Stimulated activated CD4-positive, alpha-beta T cell treated with anti-CD3 and anti-CD28 coated beads, TNF-alpha, amount 100 ng/mL, for 4 hours (primary cell): Measurements from ENCODE around the gene SCP2.

Source experiments
- DNase-seq, 3 experiments: peaks; one replicate each; pipeline ENCODE4 v3.0.0-alpha.2; 2020; ENCODE audit warnings: low read depth in 3 of 3

SCP2 gene

DNA sequence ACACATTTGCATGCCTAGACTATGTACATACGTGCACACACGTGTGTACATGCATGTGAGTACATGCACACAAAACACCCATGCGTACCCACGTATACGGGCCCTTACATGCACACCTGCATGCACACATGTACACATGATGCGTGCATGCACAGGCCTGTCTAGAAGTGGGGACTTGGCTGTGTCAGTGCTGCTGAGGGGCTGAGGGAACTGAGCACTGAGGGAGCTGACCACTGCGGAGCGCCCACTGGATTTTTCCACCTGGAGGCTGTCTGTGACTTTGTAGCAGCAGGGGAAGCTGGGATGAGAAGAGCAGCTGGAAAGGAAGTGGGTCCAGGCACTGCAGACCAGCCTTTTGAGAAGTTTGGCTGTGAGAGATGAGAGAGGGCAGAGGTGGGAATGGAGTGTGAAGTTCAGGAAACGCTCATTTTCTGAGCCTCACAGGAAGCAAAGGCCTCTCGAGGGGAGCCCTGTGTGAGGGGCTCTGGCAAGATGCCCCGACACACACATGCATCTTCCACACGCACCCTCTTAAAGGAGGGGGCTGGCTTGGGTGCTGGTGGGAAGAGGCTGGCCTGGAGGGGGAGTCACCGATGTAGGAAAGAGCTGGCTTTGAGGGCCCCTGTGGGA is 155.9 kb downstream of the SCP2 start:
- DNase-seq: no peak

DNA sequence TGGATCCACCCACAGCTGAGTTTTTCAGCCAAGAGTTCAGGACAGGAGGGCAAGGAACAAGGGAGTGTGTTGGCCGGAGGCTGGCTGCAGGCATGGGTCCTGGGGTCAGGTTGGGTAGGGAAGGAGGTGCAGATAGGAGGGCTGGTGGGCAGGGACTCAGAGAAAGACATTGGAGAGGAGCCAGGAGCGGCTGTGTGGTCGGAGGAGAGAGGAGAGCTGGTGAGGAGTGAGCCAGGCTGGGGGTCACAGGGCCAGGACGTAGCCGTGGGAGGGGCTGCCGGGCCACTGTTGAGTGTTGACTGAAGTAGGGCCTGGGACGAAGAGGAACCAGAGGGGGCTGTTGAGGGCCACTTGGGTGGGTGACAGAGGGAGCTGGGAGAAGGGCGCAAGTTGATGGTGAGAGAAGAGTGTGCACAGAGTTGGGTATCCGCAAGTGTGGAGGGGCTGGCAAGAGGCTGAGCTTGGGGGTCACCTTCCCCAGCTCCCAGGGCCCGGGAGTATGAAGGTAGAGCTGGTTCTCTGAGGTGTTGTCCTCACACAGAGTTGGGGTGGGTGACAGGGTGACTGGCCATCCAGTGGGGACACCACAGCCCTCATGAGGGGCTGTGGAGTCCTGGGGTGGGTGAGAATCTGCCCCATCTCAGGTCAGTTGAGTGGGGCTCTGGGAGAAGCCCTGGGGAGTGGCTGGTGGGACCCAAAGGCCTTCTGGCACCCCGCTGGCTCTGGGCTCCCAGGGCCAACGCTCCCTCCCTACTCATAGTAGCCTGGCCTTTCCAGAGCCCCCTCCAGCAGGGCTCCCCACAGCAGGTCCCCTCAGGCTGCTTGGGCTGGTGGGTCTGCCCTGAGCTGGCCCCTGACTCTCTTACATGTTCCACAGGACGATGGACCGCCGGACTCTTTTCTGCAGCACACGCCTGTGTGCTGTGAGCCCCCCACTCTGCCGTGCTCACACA is 156.8 kb downstream of the SCP2 start:
- no peak for DNase-seq

DNA sequence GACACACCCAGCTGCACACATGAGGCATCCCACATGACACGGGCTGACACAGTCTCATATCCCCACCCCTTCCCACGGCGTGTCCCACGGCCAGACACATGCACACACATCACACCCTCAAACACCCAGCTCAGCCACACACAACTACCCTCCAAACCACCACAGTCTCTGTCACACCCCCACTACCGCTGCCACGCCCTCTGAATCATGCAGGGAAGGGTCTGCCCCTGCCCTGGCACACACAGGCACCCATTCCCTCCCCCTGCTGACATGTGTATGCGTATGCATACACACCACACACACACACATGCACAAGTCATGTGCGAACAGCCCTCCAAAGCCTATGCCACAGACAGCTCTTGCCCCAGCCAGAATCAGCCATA is 157.5 kb downstream of the SCP2 start:
- DNase-seq: no peak

DNA sequence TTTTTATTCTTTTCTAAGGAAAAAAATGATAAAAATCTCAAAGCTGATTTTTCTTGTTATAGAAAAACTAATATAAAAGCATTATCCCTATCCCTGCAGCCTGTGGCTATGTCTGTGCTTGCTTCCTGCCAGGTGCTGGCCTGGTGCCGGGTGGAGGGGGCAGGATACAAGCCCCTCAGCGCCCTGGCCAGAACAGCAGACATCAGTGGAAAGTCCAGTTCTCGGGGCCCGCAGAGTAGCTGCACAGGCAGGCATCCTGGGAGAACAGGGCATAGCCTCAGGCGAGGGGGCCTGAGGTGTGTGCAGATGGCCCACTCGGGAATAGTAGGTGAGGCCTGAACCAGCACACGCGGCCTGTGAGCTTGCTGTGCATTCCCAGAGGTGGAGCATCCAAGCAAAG is 158.3 kb downstream of the SCP2 start:
- no peak for DNase-seq

DNA sequence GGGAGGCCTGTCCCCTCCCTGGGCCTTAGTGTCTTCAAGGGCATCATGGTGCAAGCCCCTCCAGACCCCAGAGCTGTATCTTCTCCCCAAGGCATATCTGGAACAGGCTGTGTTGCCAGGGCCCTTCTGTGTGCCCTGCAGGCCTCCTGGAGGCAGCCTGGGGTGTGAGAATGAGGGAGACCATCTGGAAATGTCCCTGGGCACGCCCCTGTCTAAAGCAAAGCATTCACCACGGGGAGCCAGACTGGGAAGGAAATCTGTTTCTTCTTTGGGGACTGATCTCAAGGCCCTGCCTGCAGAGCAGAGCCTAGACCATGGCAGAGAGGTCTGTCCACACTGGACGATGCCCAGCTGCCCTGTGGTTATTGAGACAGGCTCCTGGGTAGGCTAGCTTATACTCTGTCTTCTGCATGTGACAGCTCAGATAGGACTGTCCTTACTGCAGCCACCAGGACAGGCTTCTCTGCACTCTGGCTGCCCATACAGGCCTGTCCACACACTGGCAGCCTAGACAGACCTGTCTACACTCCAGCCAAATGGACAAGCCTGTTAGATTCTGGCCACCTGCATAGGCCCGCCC is 159.5 kb downstream of the SCP2 start:
- DNase-seq: no peak

DNA sequence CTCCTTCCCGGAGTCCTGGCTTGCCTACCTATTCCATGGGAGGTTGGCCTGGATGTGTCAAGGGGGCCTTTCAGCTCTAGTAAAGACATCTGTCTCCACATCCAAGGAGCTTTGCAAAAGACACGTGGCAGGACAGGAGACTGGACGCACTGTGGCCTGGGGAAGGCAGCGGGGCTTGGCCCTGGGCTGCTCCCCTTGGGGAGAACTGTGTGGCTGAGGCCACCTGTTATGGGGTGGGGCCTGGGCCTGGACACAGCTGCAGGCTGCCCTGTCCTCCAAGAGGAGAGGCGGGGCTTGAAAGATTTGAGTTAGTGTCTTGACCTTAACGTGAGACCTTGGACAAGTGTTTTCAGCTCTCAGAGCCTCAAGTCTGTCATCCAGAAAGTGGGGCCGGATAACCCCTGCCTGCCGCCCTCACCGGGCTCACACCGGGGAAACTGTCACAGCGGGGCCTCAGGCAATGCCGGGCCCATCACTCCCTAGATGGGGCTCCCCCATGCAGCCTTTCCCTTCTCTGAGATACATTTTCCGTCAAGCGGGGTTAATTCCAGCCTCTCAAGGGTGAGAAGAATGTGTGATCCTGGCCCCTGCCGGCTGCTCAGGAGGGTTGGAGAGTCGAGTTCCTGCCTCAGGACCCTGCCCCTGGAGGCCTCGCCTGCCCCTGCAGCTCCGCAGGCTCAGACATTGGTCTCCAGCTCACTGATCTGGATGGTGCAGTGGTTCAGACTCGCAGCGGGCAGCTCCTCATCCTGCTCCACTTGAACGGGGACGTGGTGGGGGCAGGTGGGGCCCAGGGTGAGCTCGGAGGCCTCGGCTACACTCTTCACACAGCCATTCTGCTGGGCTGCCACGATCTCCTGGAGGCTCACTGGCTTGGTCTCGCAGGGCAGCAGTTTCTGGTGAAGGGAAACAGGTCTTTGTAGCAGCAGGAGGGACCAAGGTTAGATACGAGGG is 160.5 kb downstream of the SCP2 start:
- DNase-seq: no peak

DNA sequence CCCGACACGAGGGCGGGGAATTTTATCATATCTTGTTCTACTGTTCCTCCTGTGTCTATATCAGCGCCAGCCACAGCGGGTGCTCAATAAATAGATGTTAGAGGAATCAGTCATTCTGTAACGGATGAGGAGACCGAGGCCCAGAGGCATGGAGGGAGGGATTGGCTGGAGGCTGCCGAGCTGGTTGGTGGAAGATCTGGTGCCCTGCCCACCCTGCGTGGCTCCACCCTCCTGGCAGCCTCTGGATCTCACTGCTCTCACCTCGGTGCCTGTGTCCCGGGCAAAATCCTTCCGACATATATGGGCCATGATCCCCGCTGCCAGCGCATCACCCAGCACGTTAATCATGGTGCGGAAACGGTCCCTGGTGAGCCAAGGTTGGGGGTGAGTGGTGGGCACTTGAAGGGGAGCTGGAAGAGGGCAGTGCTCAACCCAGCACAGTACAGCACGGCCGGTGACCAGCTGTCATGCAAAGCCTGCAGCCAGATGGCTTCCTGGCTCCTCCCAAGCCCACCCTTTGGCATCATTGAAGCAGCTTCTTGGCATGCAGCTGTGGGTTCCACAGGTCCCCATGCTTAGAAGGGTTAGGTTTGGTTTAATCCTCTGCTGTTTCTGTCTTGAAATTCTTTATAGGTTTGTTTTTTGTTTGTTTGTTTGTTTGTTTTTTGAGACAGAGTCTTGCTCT is 161.7 kb downstream of the SCP2 start:
- no peak for DNase-seq

DNA sequence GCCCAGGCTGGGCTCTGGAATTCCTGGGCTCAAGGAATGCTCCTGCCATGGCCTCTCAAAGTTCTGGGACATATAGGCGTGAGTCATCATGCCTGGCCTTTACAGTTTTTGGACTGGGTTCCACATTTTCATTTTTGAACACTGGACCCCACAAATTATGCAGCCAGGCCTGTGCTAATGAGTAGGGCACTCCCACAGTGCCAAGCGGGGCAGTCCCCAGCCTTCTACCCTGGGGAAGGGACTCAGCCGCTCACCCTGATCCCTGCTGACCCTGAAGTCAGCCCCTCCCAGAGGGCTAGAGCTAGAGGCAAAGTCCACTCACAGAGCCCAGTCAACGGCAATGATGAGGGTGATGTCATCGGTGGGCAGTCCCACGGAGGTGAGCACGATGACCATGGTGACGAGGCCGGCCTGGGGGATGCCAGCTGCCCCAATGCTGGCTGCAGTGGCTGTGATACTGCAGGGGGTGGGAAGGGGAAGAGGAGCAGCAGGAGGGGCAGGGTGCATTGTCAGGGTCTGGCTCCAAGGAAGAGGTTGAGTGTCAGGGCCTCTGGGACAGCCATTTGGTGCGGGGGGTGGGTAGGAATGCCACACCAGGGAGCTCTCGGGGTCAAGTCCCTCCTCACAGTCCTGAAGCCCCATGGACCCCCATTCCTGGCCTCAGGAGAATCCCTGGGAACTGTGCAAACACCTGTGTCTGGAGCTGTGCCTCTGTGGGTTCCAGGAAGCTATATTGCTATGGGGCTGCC is 162.6 kb downstream of the SCP2 start:
- DNase-seq: no peak

DNA sequence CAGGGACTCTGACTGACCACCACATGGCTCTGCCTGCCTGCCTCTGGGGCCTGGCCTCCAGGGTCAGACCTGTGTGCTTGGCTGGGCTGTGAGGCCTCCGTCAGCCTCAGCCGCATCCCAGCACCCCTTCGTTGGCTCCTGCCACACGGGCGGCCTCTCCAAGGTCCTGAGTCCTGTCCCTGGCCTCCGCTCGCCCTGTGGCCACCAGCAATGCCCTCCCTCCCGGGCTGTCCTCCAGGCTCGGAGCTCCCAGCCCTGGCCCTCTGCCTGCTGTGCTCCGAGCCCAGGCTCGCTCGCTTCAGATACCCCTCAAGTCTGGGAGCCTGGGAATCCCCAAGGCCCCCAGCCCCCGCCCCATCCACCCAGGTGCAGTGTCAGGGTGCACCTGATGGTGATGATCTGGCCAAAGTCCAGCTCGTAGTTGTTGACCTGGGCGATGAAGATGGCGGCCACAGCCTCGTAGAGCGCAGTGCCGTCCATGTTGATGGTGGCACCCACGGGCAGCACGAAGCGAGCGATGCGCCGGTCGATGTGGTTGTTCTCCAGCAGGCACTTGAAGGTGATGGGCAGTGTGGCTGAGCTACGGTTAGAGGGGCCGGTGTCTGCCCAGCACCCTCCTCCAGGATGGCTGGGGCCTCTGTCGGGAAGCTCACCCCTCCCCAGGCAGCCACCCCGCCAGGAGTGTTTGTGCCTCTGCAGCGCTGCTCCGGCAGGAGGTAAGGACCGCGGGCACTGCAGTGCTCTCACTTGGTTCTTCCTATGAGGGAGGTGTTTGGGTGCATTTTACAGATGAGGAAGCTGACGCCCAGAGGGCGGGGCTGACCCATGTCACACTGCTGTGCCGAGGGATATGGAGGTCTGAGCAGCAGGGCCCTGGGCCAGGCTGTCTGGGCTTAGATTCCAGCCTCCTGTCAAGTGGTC is 163.4 kb downstream of the SCP2 start:
- DNase-seq: no peak

DNA sequence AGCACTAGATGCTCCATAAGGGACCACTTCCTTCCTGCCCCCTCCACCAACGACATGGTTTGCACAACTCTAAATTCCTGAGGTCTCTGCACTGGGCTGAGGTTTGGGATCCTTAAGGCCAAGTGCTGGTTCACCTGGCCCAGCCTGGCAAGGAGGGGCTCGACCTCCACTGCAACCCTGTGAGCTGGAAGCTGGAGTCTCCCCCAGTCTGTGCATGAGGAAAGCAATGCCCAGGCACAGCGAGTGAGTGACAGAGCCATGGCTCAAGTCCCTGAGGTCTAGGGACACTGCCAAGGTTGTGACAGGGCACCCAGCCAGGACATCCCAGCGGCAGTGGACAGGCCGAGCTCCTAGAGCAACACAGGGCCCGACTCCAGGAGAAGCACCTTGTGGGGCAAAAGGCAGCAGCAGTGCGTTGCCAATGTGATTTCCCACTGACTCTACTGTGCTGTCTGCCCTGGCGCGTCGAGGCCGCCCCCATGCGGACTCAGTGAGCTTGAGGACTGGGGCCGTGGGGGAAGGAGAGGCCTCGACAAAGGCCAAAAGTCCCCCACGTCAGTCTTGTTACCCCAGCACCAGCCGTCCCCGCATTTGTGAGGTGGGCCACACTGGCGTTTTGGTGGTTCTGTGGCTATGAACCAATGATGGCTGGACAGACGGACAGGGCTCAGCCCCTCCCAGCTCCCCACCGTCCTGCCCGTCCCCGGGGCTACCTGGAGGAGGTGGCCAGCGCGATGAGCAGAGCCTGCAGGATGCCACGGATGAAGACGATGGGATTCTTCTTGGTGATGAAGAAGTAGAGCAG is 165.0 kb downstream of the SCP2 start:
- no peak for DNase-seq

DNA sequence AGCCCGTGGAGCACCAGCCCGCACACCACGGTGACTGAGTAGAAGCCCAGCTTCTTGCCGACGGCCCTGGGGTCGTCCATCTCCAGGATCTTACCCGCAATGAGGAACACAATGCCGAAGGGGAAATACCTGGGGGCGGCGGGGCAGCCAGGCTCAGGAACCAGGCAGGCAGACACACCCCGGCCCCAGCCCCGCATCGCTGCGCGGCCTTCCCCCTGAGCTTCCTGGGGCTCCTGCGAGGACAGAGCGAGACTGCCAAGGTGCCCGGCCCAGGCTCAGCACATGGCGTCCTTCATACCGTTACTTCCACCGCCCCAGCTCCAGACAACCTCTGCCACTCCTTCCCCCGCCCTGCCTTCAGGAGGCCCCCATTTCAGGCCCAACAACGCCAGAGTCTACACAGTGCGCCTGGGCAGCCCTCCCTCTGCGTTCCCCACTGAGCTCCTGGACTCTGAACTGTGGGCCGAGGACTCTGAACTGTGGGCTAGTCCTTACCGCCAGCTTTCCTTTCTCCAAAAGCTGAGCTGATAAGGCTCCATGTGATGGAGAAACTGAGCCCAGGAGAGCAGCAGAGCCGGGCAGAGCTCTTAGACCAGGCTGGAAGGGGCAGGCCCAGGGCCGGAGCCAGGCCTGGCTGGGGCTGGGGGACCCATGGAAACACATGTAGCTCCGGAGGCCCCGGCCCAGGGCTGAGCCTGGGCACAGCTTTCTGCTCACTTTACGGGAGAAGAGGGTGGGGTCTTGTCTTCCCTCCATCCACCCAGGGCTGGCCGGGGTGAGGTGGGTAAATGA is 165.8 kb downstream of the SCP2 start:
- no peak for DNase-seq

DNA sequence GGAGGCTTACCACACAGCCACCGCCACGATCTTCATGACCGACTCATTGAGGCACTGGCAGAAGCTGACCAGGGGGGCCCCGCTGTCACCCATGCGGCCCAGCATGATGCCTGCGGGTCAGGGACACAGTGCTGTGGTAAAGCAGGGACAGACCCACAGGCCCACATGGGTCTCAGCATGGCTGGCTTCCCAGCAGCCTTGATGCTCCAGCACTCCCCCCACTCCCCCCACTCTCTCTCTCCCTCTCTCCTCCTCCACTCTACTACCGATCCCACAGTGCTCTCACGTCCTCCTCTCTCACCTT is 166.3 kb downstream of the SCP2 start:
- no peak for DNase-seq

DNA sequence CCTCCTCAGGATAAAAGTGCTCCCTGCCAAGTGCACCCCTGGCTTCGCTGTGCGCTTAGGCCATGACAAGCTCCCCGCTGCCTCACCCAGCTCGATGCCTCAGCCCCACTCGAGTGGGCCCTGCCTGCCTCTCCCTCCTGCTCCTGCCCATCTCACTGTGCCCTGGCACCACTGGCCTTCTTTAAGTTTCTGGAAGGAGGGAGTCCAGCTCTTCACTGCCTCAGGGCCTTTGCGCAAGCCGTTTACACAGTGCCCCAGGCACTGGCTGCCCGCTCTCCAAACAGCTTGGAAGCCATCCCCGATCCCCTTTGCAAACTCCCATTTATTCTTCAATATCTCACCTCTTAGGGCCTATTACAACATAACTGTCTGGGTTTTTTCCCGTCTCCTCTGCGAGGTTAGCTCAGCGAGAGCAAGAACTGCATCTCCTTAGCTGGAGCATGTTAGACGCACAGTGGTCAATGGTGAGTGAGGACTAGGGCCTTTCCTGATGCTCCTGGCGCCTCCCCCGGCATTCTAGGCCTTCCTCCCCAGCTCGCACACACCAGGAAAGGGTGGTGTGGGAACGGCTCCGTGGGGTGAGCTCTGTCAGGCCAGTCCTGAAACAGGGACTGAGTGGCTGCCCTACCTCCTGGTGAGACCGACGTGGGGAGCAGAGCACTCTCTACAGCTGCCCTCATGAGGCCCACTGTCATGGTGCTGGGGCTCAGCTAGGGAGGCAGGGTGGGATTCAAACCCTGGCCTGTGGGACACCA is 166.9 kb downstream of the SCP2 start:
- DNase-seq: no peak

DNA sequence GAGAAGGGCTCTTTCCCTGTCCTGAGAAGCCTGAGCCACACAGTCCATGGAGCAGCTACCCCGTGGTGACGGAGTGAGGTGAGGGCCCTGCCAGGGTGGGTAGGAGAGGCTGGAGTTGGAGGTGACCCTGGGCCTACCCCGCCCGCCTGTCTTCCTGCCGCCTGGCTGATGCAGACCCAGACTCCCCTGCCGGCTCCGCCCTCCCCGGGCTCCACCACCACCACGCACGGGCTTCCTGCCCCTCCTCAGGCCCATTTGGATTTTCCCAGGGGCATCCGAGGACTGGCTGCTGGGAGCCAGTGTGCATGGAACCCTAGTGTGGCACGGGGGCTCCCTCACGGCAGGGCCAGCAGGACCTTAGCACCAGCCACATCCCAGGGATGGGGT is 167.4 kb downstream of the SCP2 start:
- no peak for DNase-seq
